Measurements from ENCODE around the gene CFHR1. TPM values are rescaled to one million over a fixed set of nuclear protein-coding genes. Genes with fewer than 3 reads are reported as not detected.
"Not testable (repeated sequence)": the region's sequence is repeated elsewhere in the genome, so short reads cannot be mapped to it uniquely, and the experiment has no call there.

CFHR1 gene
- 0.49 TPM for total RNA-seq (ENCODE audit: unreplicated experiment)
- long read RNA-seq = 0 reads

- DNase-seq (ENCODE audit: low spot score); H3K9me3 Mint-ChIP-seq (ENCODE audit: unreplicated experiment); H3K27ac Mint-ChIP-seq (ENCODE audit: unreplicated experiment); H3K36me3 Mint-ChIP-seq (ENCODE audit: low read depth, unreplicated experiment); H3K4me1 Mint-ChIP-seq (ENCODE audit: unreplicated experiment); H3K27me3 Mint-ChIP-seq (ENCODE audit: unreplicated experiment); H3K4me3 Mint-ChIP-seq (ENCODE audit: unreplicated experiment): not testable (repeated sequence)
Observed at GRCh38 chr1:196819531-196819930, at the start of gene CFHR1. Gene CFHR1, plus strand, starts transcription at chr1:196819731. Its CDS starts 114 bp downstream, at chr1:196819845.

- DNase-seq (ENCODE audit: low spot score); H3K4me1 Mint-ChIP-seq (ENCODE audit: unreplicated experiment); H3K4me3 Mint-ChIP-seq (ENCODE audit: unreplicated experiment); H3K9me3 Mint-ChIP-seq (ENCODE audit: unreplicated experiment); H3K27me3 Mint-ChIP-seq (ENCODE audit: unreplicated experiment); H3K27ac Mint-ChIP-seq (ENCODE audit: unreplicated experiment); H3K36me3 Mint-ChIP-seq (ENCODE audit: low read depth, unreplicated experiment): not testable (repeated sequence)
Observed at GRCh38 chr1:196769823-196770222, 49.7 kb upstream of the CFHR1 start.

GRCh38 chr1:196773713-196774112 is 45.8 kb upstream of the CFHR1 start:
- no peaks in the 10 kb centered on the region for H3K36me3 Mint-ChIP-seq (ENCODE audit: low read depth, unreplicated experiment)
- no peaks in the 10 kb centered on the region for H3K4me1 Mint-ChIP-seq (ENCODE audit: unreplicated experiment)
- no peaks in the 10 kb centered on the region for H3K27me3 Mint-ChIP-seq (ENCODE audit: unreplicated experiment)
- no peak overlapping the region for H3K27ac Mint-ChIP-seq (ENCODE audit: unreplicated experiment)
- no peak for DNase-seq (ENCODE audit: low spot score)
- H3K9me3 Mint-ChIP-seq (ENCODE audit: unreplicated experiment) = no peaks in the 10 kb centered on the region
- no peak for TF ChIP-seq CTCF (IDR thresholded peaks at IDR 0.05; ENCODE audit: unreplicated experiment)
- no peak overlapping the region for H3K4me3 Mint-ChIP-seq (ENCODE audit: unreplicated experiment)

GRCh38 chr1:196774175-196774574 is 45.4 kb upstream of the CFHR1 start:
- DNase-seq (ENCODE audit: low spot score) = no peak
- TF ChIP-seq CTCF (IDR thresholded peaks at IDR 0.05; ENCODE audit: unreplicated experiment) = no peak
- H3K36me3 Mint-ChIP-seq (ENCODE audit: low read depth, unreplicated experiment) = no peaks in the 10 kb centered on the region
- no peaks in the 10 kb centered on the region for H3K4me1 Mint-ChIP-seq (ENCODE audit: unreplicated experiment)
- H3K27ac Mint-ChIP-seq (ENCODE audit: unreplicated experiment) = no peak overlapping the region
- no peak overlapping the region for H3K4me3 Mint-ChIP-seq (ENCODE audit: unreplicated experiment)
- H3K27me3 Mint-ChIP-seq (ENCODE audit: unreplicated experiment) = no peaks in the 10 kb centered on the region
- H3K9me3 Mint-ChIP-seq (ENCODE audit: unreplicated experiment) = no peaks in the 10 kb centered on the region

- Mint-ChIP-seq H3K27ac (ENCODE audit: unreplicated experiment) (no peak within 1 kb of the TSS), H3K27me3 (ENCODE audit: unreplicated experiment) (no peaks in the 10 kb centered on the region)
- DNase-seq (ENCODE audit: low spot score) = no peak
Observed at GRCh38 chr1:196774603-196775002, 44.9 kb upstream of the CFHR1 start, which contains the start of gene CFHR3. Gene CFHR3, plus strand, starts transcription at chr1:196774840. Its CDS starts 47 bp downstream, at chr1:196774887.

GRCh38 chr1:196777603-196778002 is 41.9 kb upstream of the CFHR1 start:
- H3K36me3 Mint-ChIP-seq (ENCODE audit: low read depth, unreplicated experiment) = no peaks in the 10 kb centered on the region
- no peak for DNase-seq (ENCODE audit: low spot score)
- no peaks in the 10 kb centered on the region for H3K9me3 Mint-ChIP-seq (ENCODE audit: unreplicated experiment)
- H3K27ac Mint-ChIP-seq (ENCODE audit: unreplicated experiment) = no peak overlapping the region
- no peak overlapping the region for H3K4me3 Mint-ChIP-seq (ENCODE audit: unreplicated experiment)
- H3K4me1 Mint-ChIP-seq (ENCODE audit: unreplicated experiment) = no peaks in the 10 kb centered on the region
- no peaks in the 10 kb centered on the region for H3K27me3 Mint-ChIP-seq (ENCODE audit: unreplicated experiment)
- no peak for TF ChIP-seq CTCF (IDR thresholded peaks at IDR 0.05; ENCODE audit: unreplicated experiment)

More at GRCh38 chr1:196774603-196775002, 44.9 kb upstream of the CFHR1 start, which contains the start of gene CFHR3:
- no peaks in the 10 kb centered on the region for H3K4me1 Mint-ChIP-seq (ENCODE audit: unreplicated experiment)
- H3K36me3 Mint-ChIP-seq (ENCODE audit: low read depth, unreplicated experiment) = no peaks in the 10 kb centered on the region
- TF ChIP-seq CTCF (IDR thresholded peaks at IDR 0.05; ENCODE audit: unreplicated experiment) = no peak
- H3K4me3 Mint-ChIP-seq (ENCODE audit: unreplicated experiment) = no peak within 1 kb of the TSS
- no peaks in the 10 kb centered on the region for H3K9me3 Mint-ChIP-seq (ENCODE audit: unreplicated experiment)
